A549 (cell line): Measurements from ENCODE around the gene PPME1.

Experiments
- BHLHE40 ChIP-seq: IDR thresholded peaks from 2 replicates; pipeline ENCODE4 v1.6.1; 2012; ENCODE audit warnings: low read depth, low read length, inconsistent platforms
- CHD4 ChIP-seq: fragments of 200-600 bp; sonication (generic); IDR thresholded peaks from 2 replicates; pipeline ENCODE4 v1.6.1; 2016; ENCODE audit warnings: antibody characterized with exemption, mild to moderate bottlenecking, borderline replicate concordance
- CTCF ChIP-seq: fragments of >200 bp; sonication (Bioruptor Twin); formaldehyde crosslinking; IDR thresholded peaks from 3 replicates; pipeline ENCODE4 v1.5.1; 2016
- E2F6 ChIP-seq: IDR thresholded peaks from 2 replicates; pipeline ENCODE4 v1.6.1; 2012; ENCODE audit warnings: low read depth, borderline replicate concordance
- ESRRA ChIP-seq: fragments of 150-350 bp; IDR thresholded peaks from 2 replicates; pipeline ENCODE4 v1.6.1; 2014; ENCODE audit warnings: mild to moderate bottlenecking, low read length, borderline replicate concordance
- HMGXB4 ChIP-seq: fragments of 250-450 bp; sonication (Bioruptor Pico); IDR thresholded peaks from 2 replicates; pipeline ENCODE4 v1.5.0; 2021; ENCODE audit warnings: mild to moderate bottlenecking, moderate library complexity, borderline replicate concordance
- HOXB5 ChIP-seq: fragments of 250-450 bp; sonication (Bioruptor Pico); IDR thresholded peaks from 2 replicates; pipeline ENCODE4 v1.5.0; 2020; ENCODE audit warnings: mild to moderate bottlenecking, moderate library complexity
- MAZ ChIP-seq: fragments of 150-350 bp; IDR thresholded peaks from 2 replicates; pipeline ENCODE4 v1.6.1; 2014; ENCODE audit warnings: antibody characterized with exemption, low read depth, low read length, borderline replicate concordance
- PHF8 ChIP-seq: fragments of 200-600 bp; sonication (generic); IDR thresholded peaks from 2 replicates; pipeline ENCODE4 v1.6.1; 2016; ENCODE audit warnings: low read depth, mild to moderate bottlenecking, antibody characterized with exemption, moderate library complexity, borderline replicate concordance
- POLR2A ChIP-seq: IDR thresholded peaks from 2 replicates; pipeline ENCODE4 v1.6.1; 2012; ENCODE audit warnings: mild to moderate bottlenecking, low read length
- RNF2 ChIP-seq: fragments of 200-600 bp; sonication (generic); IDR thresholded peaks from 2 replicates; pipeline ENCODE4 v1.6.1; 2016; ENCODE audit warnings: low read depth, mild to moderate bottlenecking, antibody characterized with exemption, moderate library complexity, borderline replicate concordance
- USF2 ChIP-seq: fragments of 450-650 bp; IDR thresholded peaks from 2 replicates; pipeline ENCODE4 v1.6.1; 2014; ENCODE audit warnings: antibody characterized with exemption
- TF ChIP-seq, protein P1 (sequence below): fragments of >200 bp; sonication (Bioruptor Twin); formaldehyde crosslinking; IDR thresholded peaks from 3 replicates; pipeline ENCODE4 v1.6.1; 2016

GRCh38 chr11:74185695-74186094 lies 14.6 kb downstream of the PPME1 start:
- TF ChIP-seq, protein P1, sequence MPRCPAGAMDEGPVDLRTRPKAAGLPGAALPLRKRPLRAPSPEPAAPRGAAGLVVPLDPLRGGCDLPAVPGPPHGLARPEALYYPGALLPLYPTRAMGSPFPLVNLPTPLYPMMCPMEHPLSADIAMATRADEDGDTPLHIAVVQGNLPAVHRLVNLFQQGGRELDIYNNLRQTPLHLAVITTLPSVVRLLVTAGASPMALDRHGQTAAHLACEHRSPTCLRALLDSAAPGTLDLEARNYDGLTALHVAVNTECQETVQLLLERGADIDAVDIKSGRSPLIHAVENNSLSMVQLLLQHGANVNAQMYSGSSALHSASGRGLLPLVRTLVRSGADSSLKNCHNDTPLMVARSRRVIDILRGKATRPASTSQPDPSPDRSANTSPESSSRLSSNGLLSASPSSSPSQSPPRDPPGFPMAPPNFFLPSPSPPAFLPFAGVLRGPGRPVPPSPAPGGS: no peak
- TF ChIP-seq CTCF (no peak), USF2 (no peak), HMGXB4 (CRISPR knock-in tag) (no peak), PHF8 (no peak), BHLHE40 (no peak), MAZ (no peak), CHD4 (no peak), ESRRA (no peak), POLR2A (no peak), E2F6 (no peak), HOXB5 (CRISPR knock-in tag) (no peak), RNF2 (no peak)
